ENCODE data around the gene ZC3H7A. TPM values are rescaled to one million over a fixed set of nuclear protein-coding genes. Genes with fewer than 3 reads are reported as not detected.
"Not testable (repeated sequence)": the region's sequence is repeated elsewhere in the genome, so short reads cannot be mapped to it uniquely, and the experiment has no call there.

ZC3H7A gene, protein sequence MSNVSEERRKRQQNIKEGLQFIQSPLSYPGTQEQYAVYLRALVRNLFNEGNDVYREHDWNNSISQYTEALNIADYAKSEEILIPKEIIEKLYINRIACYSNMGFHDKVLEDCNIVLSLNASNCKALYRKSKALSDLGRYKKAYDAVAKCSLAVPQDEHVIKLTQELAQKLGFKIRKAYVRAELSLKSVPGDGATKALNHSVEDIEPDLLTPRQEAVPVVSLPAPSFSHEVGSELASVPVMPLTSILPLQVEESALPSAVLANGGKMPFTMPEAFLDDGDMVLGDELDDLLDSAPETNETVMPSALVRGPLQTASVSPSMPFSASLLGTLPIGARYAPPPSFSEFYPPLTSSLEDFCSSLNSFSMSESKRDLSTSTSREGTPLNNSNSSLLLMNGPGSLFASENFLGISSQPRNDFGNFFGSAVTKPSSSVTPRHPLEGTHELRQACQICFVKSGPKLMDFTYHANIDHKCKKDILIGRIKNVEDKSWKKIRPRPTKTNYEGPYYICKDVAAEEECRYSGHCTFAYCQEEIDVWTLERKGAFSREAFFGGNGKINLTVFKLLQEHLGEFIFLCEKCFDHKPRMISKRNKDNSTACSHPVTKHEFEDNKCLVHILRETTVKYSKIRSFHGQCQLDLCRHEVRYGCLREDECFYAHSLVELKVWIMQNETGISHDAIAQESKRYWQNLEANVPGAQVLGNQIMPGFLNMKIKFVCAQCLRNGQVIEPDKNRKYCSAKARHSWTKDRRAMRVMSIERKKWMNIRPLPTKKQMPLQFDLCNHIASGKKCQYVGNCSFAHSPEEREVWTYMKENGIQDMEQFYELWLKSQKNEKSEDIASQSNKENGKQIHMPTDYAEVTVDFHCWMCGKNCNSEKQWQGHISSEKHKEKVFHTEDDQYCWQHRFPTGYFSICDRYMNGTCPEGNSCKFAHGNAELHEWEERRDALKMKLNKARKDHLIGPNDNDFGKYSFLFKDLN
- total RNA-seq (2014; rRNA removed; shearing (Covaris generic)): 11.4 and 14.2 TPM in 2 replicates

GRCh38 chr16:11797166-11797956, at the start of gene ZC3H7A:
ZC3H7A (minus strand) TSS chr16:11797258; CDS start chr16:11782354, 14,904 bp downstream.
- DNase-seq (ENCODE audit: low spot score): peak; percentile 96

- no peak for DNase-seq (ENCODE audit: low spot score)
Measured at GRCh38 chr16:11844499-11844898, 47.4 kb upstream of the ZC3H7A start.

GRCh38 chr16:11843861-11844260, 46.8 kb upstream of the ZC3H7A start:
- DNase-seq (ENCODE audit: low spot score): no peak

GRCh38 chr16:11843206-11843605, 46.1 kb upstream of the ZC3H7A start:
- DNase-seq (ENCODE audit: low spot score): no peak

GRCh38 chr16:11841026-11841425, 44.0 kb upstream of the ZC3H7A start:
- no peak for DNase-seq (ENCODE audit: low spot score)

- no peak for DNase-seq (ENCODE audit: low spot score)
Measured at GRCh38 chr16:11836650-11837244, 39.7 kb upstream of the ZC3H7A start.

DNA sequence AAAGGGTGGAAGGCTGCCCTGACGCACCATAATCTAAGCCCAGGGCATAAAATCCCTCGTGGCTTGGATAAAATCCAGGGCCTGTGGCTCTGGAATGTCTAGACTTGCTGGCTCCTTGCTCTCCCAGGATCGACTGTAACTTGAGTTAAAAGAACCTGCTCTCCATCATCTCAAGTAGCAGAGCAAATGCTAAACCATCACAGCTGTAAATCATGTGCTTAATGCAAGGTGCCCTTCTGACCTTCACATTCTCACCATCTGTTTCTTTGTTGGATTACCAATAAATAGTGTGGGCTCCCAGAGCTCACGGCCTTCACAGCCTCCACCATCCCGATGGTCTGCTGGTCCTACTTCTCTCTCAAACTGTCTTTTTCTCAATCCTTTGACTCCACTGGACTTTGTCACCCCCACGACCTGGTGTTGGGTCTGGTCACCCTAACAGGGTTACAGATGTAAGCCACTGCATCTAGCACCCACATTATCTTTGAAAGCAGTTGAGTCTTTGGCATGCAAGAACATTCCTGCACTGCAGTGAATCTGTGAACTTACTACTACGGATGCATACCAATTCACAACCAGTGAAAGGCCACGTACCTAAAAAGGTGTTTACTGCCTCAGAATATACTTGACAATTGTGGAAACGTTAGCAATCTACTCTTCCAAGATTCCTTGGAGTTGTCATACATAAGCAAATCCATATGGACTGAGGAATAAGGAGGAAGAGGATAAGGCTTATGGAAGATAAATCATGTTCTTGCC, 39.0 kb upstream of the ZC3H7A start:
- no peak for DNase-seq (ENCODE audit: low spot score)

GRCh38 chr16:11835309-11835708, 38.3 kb upstream of the ZC3H7A start:
- no peak for DNase-seq (ENCODE audit: low spot score)

GRCh38 chr16:11833951-11834695, 37.1 kb upstream of the ZC3H7A start:
- no peak for DNase-seq (ENCODE audit: low spot score)

DNA sequence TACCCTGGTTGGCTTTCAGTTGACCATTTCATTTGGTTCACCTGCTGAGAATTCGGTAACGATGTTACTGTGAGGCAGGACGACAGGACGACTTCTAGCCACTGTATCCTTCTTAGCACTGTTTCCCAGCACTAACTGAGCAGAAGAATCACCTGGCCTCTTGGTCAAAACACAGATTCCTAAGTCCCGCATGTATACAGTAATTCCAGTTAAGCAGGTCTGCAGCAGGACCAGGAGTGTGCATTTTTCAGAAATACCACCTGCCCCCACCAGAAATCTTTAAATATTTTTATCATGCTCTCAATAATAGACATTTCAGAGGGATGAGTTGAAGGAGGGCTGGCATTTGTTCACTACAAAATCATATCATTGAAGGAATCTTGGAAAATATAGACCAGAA, 31.6 kb upstream of the ZC3H7A start:
- DNase-seq (ENCODE audit: low spot score): no peak

- not testable (repeated sequence) for DNase-seq (ENCODE audit: low spot score)
Measured at GRCh38 chr16:11825520-11826165, 28.6 kb upstream of the ZC3H7A start.

- peak; percentile 76 for DNase-seq (ENCODE audit: low spot score)
Measured at GRCh38 chr16:11824362-11824761, 27.3 kb upstream of the ZC3H7A start.

GRCh38 chr16:11823645-11824044, 26.6 kb upstream of the ZC3H7A start:
- not testable (repeated sequence) for DNase-seq (ENCODE audit: low spot score)

DNA sequence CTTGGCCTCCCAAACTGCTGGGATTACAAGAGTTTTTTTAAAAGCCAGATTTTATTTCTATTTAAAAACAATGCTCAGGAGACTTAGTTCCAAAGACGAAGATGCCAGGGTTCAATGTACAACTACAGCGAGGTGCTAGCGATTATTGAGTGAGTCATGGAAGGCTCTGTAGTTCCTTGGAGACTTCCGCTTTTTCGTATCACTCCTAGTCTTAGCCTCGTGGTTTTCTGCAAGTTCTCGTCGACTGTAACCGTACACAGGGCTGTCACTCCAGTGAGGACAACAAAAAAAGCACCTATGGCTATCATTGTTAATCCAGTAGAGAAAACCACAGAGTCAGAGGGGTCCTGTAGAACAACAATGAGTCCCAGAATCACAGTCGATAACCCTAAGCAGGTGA, 22.7 kb upstream of the ZC3H7A start:
- no peak for DNase-seq (ENCODE audit: low spot score)

GRCh38 chr16:11818970-11819369, 21.9 kb upstream of the ZC3H7A start:
- DNase-seq (ENCODE audit: low spot score): not testable (repeated sequence)

DNA sequence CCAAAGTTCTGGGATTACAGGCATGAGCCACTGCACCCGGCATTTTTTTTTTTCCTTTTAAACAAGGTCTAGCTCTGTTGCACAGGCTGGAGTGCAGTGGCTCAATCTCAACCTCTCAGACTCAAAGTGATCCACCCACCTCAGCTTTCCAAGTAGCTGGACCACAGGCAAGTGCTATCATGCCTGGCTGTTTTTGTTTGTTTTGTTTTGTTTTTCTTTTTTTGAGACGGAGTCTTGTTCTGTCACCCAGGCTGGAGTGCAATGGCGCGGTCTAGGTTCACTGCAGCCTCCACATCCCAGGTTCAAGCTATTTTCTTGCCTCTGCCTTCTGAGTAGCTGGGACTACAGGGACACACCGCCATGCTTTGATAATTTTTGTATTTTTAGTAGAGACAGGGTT, 19.1 kb upstream of the ZC3H7A start:
- no peak for DNase-seq (ENCODE audit: low spot score)

DNA sequence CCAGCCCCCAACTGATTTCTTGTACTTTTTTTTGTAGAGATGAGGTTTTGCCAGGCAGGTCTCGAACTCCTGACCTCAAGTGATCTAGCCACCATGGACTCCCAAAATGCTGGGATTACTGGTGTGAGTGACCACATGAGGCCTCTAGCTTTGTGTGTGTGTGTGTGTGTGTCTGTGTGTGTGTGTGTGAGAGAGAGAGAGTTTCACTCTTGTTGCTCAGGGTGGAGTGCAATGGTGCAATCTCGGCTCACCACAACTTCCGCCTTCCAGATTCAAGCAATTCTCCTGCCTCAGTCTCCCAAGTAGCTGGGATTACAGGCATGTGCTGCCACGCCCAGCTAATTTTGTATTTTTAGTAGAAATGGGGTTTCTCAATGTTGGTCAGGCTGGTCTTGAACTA, 17.7 kb upstream of the ZC3H7A start:
- DNase-seq (ENCODE audit: low spot score): not testable (repeated sequence)

- no peak for DNase-seq (ENCODE audit: low spot score)
Measured at GRCh38 chr16:11806721-11807120, 9.7 kb upstream of the ZC3H7A start.

DNA sequence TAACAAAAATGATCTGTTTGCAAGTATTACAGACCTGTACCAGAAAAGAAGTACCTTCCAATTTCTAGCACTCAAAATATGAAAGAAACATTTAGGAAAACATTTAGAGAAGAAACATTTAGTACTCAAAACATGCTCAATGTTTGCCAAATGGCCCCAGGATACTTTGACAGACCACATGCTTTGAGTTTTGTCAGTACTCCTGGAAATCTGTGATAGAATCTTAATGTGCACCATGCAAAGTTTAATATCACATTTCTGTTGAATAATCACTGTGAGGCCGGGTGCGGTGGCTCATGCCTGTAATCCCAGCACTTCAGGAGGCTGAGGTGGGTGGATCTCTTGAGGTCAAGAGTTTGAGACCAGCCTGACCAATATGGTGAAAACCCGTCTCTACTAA, 8.5 kb upstream of the ZC3H7A start:
- no peak for DNase-seq (ENCODE audit: low spot score)

Data from HT-29 (cell line).